OCI-LY1 (cell line): ENCODE measurements around the gene GALNT4.

Experiments used
- EZH2 ChIP-seq: fragments of 200-600 bp; sonication (generic), shearing (Covaris generic); IDR thresholded peaks from 2 replicates; pipeline ENCODE4 v1.8.0; 2017; ENCODE audit warnings: borderline replicate concordance, mixed run types, mild to moderate bottlenecking, antibody characterized with exemption, low read length, moderate library complexity, mixed read lengths
- TF ChIP-seq, protein P1 (sequence below): fragments of 200-600 bp; sonication (generic), shearing (Covaris generic); IDR thresholded peaks from 2 replicates; pipeline ENCODE4 v1.5.1; 2017; ENCODE audit warnings: mild to moderate bottlenecking, antibody characterized with exemption, low read length, moderate library complexity, mixed read lengths

DNA sequence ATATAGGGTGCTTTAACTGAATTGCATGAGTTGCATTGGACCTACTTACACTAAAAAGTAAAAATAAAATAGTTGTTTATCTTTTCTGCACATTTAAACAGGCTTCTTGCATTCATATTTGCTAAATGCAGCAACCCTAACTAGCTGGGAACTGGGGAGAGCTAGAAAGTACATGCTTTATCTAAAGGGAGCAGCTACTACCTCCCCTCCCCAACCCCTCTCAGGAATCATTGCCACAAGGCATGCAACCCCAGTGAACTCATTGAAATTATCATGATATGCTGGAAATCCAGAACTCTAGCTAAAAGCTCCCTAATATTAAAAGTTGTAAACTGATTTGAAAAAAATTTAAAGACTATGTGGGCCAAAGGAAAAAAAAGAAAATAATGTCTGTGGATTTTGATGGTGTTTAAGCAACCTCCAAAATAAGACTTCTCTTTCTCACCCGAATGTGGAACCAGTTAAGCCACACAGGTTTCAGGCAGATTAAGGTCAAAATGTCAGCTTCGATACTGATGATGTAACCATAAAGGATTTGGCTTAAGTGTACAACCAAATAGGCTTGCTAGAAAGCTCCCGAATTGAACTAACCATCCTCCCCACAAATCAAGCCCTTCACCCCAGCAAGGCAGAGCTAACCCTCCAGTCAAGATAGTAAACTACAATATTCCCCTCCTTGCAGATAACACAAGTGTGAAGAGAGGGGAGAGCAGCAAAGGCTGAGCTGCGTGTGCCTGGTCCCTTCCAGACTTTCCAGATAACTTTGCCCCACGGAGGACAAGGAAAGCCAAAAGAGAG, 15.0 kb upstream of the GALNT4 start:
- TF ChIP-seq, protein P1, sequence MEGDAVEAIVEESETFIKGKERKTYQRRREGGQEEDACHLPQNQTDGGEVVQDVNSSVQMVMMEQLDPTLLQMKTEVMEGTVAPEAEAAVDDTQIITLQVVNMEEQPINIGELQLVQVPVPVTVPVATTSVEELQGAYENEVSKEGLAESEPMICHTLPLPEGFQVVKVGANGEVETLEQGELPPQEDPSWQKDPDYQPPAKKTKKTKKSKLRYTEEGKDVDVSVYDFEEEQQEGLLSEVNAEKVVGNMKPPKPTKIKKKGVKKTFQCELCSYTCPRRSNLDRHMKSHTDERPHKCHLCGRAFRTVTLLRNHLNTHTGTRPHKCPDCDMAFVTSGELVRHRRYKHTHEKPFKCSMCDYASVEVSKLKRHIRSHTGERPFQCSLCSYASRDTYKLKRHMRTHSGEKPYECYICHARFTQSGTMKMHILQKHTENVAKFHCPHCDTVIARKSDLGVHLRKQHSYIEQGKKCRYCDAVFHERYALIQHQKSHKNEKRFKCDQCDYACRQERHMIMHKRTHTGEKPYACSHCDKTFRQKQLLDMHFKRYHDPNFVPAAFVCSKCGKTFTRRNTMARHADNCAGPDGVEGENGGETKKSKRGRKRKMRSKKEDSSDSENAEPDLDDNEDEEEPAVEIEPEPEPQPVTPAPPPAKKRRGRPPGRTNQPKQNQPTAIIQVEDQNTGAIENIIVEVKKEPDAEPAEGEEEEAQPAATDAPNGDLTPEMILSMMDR, result no peak
- TF ChIP-seq EZH2, result no peak
